HCT116 (cell line): Measurements from ENCODE around the gene CEP131. TPM values are rescaled to one million over a fixed set of nuclear protein-coding genes. Genes with fewer than 3 reads are reported as not detected.

ENCODE experiments used
- ATAC-seq: fragments of 200-7000 bp; cut with Tn5 transposase; 2 replicates; pipeline ENCODE4 v1.9.1; 2020; ENCODE audit warnings: mild to moderate bottlenecking, moderate library complexity
- BruUV-seq: library from RNA; stranded (reverse); fragments of 400-500 nt; replicated peaks from 2 replicates; lab custom pipeline; 2021; lab: Mats Ljungman, UMichigan
- CTCF ChIA-PET: fragments of 300-600 bp; sonication (Branson Sonifier 250); formaldehyde crosslinking; loops from one replicate; lab custom pipeline; 2021; ENCODE audit warnings: antibody characterized with exemption; lab: Charles Lee
- POLR2A ChIA-PET: fragments of 300-600, 350-600 bp; sonication (Branson Sonifier 250); formaldehyde crosslinking; loops from one replicate; lab custom pipeline; 2021; ENCODE audit warnings: antibody characterized with exemption; lab: Charles Lee
- RAD21 ChIA-PET, 2 experiments: fragments of 300-600 bp; sonication (Branson Sonifier 250); formaldehyde crosslinking; loops; one replicate each; lab custom pipeline; 2023; ENCODE audit warnings: low total read pairs in 2 of 2; ENCODE audit not compliant: uncharacterized antibody in 2 of 2, unreplicated experiment in 2 of 2, low non-redundant PET in 1 of 2; lab: Charles Lee
- DNase-seq: peaks from one replicate; pipeline ENCODE4 v3.0.0-alpha.2; 2010; ENCODE audit warnings: low read depth, low spot score
- H2AFZ ChIP-seq: fragments of 200-600 bp; shearing (Covaris generic), sonication (generic); 2 replicates; pipeline ENCODE4 v1.6.1; 2017; ENCODE audit warnings: low read depth, mixed run types, mixed read lengths, antibody characterized with exemption, low read length; ENCODE audit not compliant: poor library complexity, severe bottlenecking
- H3K27ac ChIP-seq: 2 replicates; pipeline ENCODE4 v1.5.1; 2012; ENCODE audit warnings: low read depth, low read length
- H3K27me3 ChIP-seq: fragments of 200-600 bp; sonication (generic); 2 replicates; pipeline ENCODE4 v1.6.1; 2016; ENCODE audit warnings: mixed run types, low read length, mixed read lengths; ENCODE audit not compliant: insufficient read depth
- H3K36me3 ChIP-seq, 2 experiments: fragments of 200-500 bp in 1 of 2; fragments of 200-600 bp in 1 of 2; sonication (Bioruptor generic) in 1 of 2; sonication (generic) in 1 of 2; 2 replicates each; pipeline versions ENCODE4 v1.5.1 to v1.6.1; 2014 to 2016; ENCODE audit warnings: low read length in 2 of 2, inconsistent platforms in 1 of 2, mixed read lengths in 1 of 2, mixed run types in 1 of 2; ENCODE audit not compliant: insufficient read depth in 2 of 2, control insufficient read depth in 1 of 2
- H3K4me1 ChIP-seq, 2 experiments: fragments of 200-600 bp in 1 of 2; sonication (generic) in 1 of 2; 2 replicates each; pipeline versions ENCODE4 v1.5.1 to v1.6.1; 2012 to 2017; ENCODE audit warnings: low read length in 2 of 2, inconsistent platforms in 1 of 2, mild to moderate bottlenecking in 1 of 2, mixed read lengths in 1 of 2, mixed run types in 1 of 2, moderate library complexity in 1 of 2; ENCODE audit not compliant: insufficient read depth in 2 of 2, control insufficient read depth in 1 of 2
- H3K4me2 ChIP-seq: fragments of 200-600 bp; sonication (generic); 2 replicates; pipeline ENCODE4 v1.6.1; 2017; ENCODE audit warnings: mixed run types, low read length, mixed read lengths
- H3K4me3 ChIP-seq, 2 experiments: fragments of 200-600 bp in 1 of 2; sonication (generic) in 1 of 2; replicated peaks in 1 of 2; 2 replicates each; pipeline ENCODE4 v1.5.1; 2011 to 2016; ENCODE audit warnings: low read length in 2 of 2, control low read depth in 1 of 2, low read depth in 1 of 2, mild to moderate bottlenecking in 1 of 2, mixed read lengths in 1 of 2, mixed run types in 1 of 2
- H3K79me2 ChIP-seq: fragments of 200-600 bp; sonication (generic); 2 replicates; pipeline ENCODE4 v1.6.1; 2017; ENCODE audit warnings: mild to moderate bottlenecking, mixed run types, low read length, moderate library complexity, mixed read lengths; ENCODE audit not compliant: insufficient read depth
- H3K9ac ChIP-seq: fragments of 200-600 bp; sonication (generic); 2 replicates; pipeline ENCODE4 v1.6.1; 2016; ENCODE audit warnings: low read length, mixed read lengths
- H3K9me2 ChIP-seq: fragments of 200-600 bp; sonication (generic), shearing (Covaris generic); 2 replicates; pipeline ENCODE4 v1.6.1; 2017; ENCODE audit warnings: mixed run types, mild to moderate bottlenecking, moderate library complexity; ENCODE audit not compliant: insufficient read depth
- H3K9me3 ChIP-seq, 2 experiments: fragments of 200-500 bp in 1 of 2; fragments of 200-600 bp in 1 of 2; sonication (Bioruptor generic) in 1 of 2; sonication (generic) in 1 of 2; 2 replicates each; pipeline ENCODE4 v1.6.1; 2014 to 2017; ENCODE audit warnings: low read length in 2 of 2, mixed read lengths in 2 of 2, inconsistent platforms in 1 of 2, low read depth in 1 of 2, mild to moderate bottlenecking in 1 of 2, mixed run types in 1 of 2, moderate library complexity in 1 of 2; ENCODE audit not compliant: control insufficient read depth in 1 of 2, insufficient read depth in 1 of 2
- H4K20me1 ChIP-seq: fragments of 200-600 bp; sonication (generic), shearing (Covaris generic); 2 replicates; pipeline ENCODE4 v1.6.1; 2017; ENCODE audit warnings: mixed run types, mild to moderate bottlenecking, moderate library complexity; ENCODE audit not compliant: insufficient read depth
- CEBPB ChIP-seq: IDR thresholded peaks from 2 replicates; pipeline ENCODE4 v1.6.1; 2012; ENCODE audit warnings: low read depth
- EGR1 ChIP-seq: IDR thresholded peaks from 2 replicates; pipeline ENCODE4 v1.6.1; 2012; ENCODE audit warnings: low read depth
- EZH2phosphoT487 ChIP-seq: fragments of 200-600 bp; IDR thresholded peaks from 2 replicates; pipeline ENCODE4 v1.6.1; 2018; ENCODE audit warnings: antibody characterized with exemption, borderline replicate concordance
- JUND ChIP-seq: IDR thresholded peaks from 2 replicates; pipeline ENCODE4 v1.6.1; 2012
- POLR2A ChIP-seq: IDR thresholded peaks from 2 replicates; pipeline ENCODE4 v1.7.0; 2011; ENCODE audit warnings: borderline replicate concordance; ENCODE audit not compliant: insufficient read depth, insufficient read length; ENCODE audit errors: extremely low read depth
- POLR2AphosphoS5 ChIP-seq: IDR thresholded peaks from 2 replicates; pipeline ENCODE4 v1.6.1; 2011; ENCODE audit warnings: mild to moderate bottlenecking, low read depth, low read length, moderate library complexity
- SRF ChIP-seq: IDR thresholded peaks from 2 replicates; pipeline ENCODE4 v1.6.1; 2012; ENCODE audit warnings: low read depth
- YY1 ChIP-seq: IDR thresholded peaks from 2 replicates; pipeline ENCODE4 v1.6.1; 2011; ENCODE audit warnings: low read length, low read depth, moderate library complexity, mild to moderate bottlenecking; ENCODE audit not compliant: insufficient replicate concordance; ENCODE audit errors: extremely low read depth
- ZFX ChIP-seq: fragments of 450-650 bp; IDR thresholded peaks from 2 replicates; pipeline ENCODE4 v1.6.1; 2017
- intact Hi-C: fragments of 100-400 bp; cut with micrococcal nuclease; formaldehyde crosslinking; loops from 2 replicates; pipeline ENCODE4 v1.10.0; 2022
- total RNA-seq: library from RNA; stranded (reverse); gene quantifications from one replicate; pipeline ENCODE4 v1.2.1, GENCODE V29; 2021; ENCODE audit not compliant: unreplicated experiment
- TF ChIP-seq, protein P1 (sequence below): IDR thresholded peaks from 2 replicates; pipeline ENCODE4 v1.6.1; 2011; ENCODE audit warnings: mild to moderate bottlenecking, low read length, moderate library complexity; ENCODE audit not compliant: insufficient replicate concordance; ENCODE audit errors: extremely low read depth
- TF ChIP-seq, protein P2 (sequence below): IDR thresholded peaks from 2 replicates; pipeline ENCODE4 v1.6.1; 2012
- TF ChIP-seq, protein P3 (sequence below): IDR thresholded peaks from 2 replicates; pipeline ENCODE4 v1.6.1; 2012
- TF ChIP-seq, protein P4 (sequence below), 3 experiments: fragments of 200-600 bp in 1 of 3; sonication (generic) in 1 of 3; IDR thresholded peaks in 2 of 3; conservative IDR thresholded peaks in 1 of 3; 2 replicates each; pipeline ENCODE4 v1.5.1; 2012 to 2017; ENCODE audit warnings: low read depth in 2 of 3, low read length in 2 of 3, antibody characterized with exemption in 1 of 3, borderline replicate concordance in 1 of 3, control low read depth in 1 of 3, mild to moderate bottlenecking in 1 of 3, mixed read lengths in 1 of 3, mixed run types in 1 of 3, moderate library complexity in 1 of 3; ENCODE audit not compliant: insufficient read depth in 1 of 3

CEP131 gene
- total RNA-seq, 1 experiment from 2014 or later, result 30.2 TPM

DNA sequence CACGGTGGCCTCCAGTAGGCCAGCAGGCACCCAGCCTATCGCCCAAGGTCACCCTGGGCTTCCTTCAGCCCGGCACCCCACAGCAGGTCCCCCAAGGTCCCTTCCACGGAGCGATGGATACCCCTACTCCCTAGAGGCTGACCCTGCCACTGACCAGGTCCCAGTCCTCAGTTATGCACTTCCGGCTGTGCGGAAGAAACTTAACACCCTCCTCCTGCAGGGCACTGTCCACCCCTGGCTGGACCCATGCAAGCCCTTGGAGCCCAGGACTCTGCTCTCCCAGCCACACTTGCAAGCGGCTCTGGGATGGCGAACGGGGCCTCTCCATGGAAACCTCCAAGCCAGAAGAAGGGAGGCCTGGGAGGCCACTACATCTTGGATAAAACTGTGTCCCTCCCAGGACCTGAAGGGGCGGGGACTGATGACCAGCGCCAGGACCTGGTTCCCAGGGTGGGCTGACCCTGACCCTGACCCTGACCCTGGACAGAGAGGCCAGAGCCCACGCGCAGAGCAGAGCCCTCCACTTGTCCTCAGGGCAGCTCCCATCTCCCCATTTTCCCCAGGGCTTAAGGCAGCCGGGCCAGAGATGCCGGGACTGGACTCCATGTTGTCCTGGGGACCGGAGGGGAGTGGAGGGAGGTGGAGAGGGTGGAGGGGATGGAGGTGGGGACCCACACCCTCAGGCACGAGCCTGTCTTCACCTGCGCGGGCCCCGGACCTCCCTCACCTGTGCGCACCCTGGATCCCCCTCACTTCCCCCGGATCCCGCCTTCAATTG, 734 bp downstream of the CEP131 start:
- TF ChIP-seq EGR1 (no peak), CEBPB (no peak), EZH2phosphoT487 (no peak), SRF (no peak), YY1 (no peak), POLR2AphosphoS5 (no peak), ZFX (no peak), JUND (no peak), POLR2A (no peak)
- TF ChIP-seq, protein P1, sequence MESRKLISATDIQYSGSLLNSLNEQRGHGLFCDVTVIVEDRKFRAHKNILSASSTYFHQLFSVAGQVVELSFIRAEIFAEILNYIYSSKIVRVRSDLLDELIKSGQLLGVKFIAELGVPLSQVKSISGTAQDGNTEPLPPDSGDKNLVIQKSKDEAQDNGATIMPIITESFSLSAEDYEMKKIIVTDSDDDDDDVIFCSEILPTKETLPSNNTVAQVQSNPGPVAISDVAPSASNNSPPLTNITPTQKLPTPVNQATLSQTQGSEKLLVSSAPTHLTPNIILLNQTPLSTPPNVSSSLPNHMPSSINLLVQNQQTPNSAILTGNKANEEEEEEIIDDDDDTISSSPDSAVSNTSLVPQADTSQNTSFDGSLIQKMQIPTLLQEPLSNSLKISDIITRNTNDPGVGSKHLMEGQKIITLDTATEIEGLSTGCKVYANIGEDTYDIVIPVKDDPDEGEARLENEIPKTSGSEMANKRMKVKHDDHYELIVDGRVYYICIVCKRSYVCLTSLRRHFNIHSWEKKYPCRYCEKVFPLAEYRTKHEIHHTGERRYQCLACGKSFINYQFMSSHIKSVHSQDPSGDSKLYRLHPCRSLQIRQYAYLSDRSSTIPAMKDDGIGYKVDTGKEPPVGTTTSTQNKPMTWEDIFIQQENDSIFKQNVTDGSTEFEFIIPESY, result no peak
- TF ChIP-seq, protein P2, sequence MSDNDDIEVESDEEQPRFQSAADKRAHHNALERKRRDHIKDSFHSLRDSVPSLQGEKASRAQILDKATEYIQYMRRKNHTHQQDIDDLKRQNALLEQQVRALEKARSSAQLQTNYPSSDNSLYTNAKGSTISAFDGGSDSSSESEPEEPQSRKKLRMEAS, result no peak
- TF ChIP-seq, protein P3, sequence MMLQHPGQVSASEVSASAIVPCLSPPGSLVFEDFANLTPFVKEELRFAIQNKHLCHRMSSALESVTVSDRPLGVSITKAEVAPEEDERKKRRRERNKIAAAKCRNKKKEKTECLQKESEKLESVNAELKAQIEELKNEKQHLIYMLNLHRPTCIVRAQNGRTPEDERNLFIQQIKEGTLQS, result no peak
- TF ChIP-seq, protein P4, sequence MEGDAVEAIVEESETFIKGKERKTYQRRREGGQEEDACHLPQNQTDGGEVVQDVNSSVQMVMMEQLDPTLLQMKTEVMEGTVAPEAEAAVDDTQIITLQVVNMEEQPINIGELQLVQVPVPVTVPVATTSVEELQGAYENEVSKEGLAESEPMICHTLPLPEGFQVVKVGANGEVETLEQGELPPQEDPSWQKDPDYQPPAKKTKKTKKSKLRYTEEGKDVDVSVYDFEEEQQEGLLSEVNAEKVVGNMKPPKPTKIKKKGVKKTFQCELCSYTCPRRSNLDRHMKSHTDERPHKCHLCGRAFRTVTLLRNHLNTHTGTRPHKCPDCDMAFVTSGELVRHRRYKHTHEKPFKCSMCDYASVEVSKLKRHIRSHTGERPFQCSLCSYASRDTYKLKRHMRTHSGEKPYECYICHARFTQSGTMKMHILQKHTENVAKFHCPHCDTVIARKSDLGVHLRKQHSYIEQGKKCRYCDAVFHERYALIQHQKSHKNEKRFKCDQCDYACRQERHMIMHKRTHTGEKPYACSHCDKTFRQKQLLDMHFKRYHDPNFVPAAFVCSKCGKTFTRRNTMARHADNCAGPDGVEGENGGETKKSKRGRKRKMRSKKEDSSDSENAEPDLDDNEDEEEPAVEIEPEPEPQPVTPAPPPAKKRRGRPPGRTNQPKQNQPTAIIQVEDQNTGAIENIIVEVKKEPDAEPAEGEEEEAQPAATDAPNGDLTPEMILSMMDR (IDR thresholded peaks at IDR 0.05 in 2 of 3, conservative IDR thresholded peaks at IDR 0.05 in 1 of 3; ENCODE audit: borderline replicate concordance in 1 of 3, insufficient read depth in 1 of 3, low read depth in 2 of 3, low read length in 2 of 3), result no peak
- TF ChIP-seq, all 23 proteins: peak for 0
- Histone ChIP-seq H3K9ac (peak overlapping the region; percentile 87), H3K9me2 (no peaks in the 10 kb centered on the region), H4K20me1 (no peaks in the 10 kb centered on the region), H3K27me3 (no peaks in the 10 kb centered on the region), H3K9me3 (0 out of 4 replicates have a peak, but pooled peaks cover 0 to 4% of the 10 kb centered on the region in 2 experiments), H3K4me2 (peak overlapping the region; percentile 92), H3K27ac (peak overlapping the region; percentile 74), H3K79me2 (peaks cover 15% of the 10 kb centered on the region; the same call in 1 of the 2 replicates), H3K4me3 (peak overlapping the region; percentile 84 to 90), H2AFZ (no peak overlapping the region), H3K4me1 (peaks cover 20 to 29% of the 10 kb centered on the region in 2 experiments), H3K36me3 (peaks cover 0 to 10% of the 10 kb centered on the region in 2 experiments; a peak in 2 of 4 replicates)
- POLR2A ChIA-PET, result interaction anchor here (0.6 to 1.2 kb wide), 5 partner anchors 17 to 767 kb away, joined by 4 to 9 read pairs (median 4); partner anchors contain the start of genes NDUFAF8 and TEPSIN
- DNase-seq, result no peak
- peak; percentile 1; the same call in 1 of the 2 replicates for ATAC-seq
- CTCF ChIA-PET, result interaction anchor here (0.9 to 1.2 kb wide), 8 partner anchors 10 to 263 kb away, joined by 3 to 7 read pairs (median 4); partner anchors contain the start of genes NDUFAF8 and TEPSIN
- RAD21 ChIA-PET, result interaction anchor here (0.6 to 0.9 kb wide), 3 partner anchors 17 to 263 kb away, joined by 3 to 8 read pairs (median 5); partner anchors contain the start of genes NDUFAF8 (in 1 of the 2) and TEPSIN (in 1 of the 2)
- intact Hi-C loops, result loop anchor here (10.0 kb wide), 1 partner anchor 237 kb away; no protein-coding TSS in a partner anchor
- no TSS peak for BruUV-seq
